Measurements from ENCODE around the gene ZBTB34.

DNA sequence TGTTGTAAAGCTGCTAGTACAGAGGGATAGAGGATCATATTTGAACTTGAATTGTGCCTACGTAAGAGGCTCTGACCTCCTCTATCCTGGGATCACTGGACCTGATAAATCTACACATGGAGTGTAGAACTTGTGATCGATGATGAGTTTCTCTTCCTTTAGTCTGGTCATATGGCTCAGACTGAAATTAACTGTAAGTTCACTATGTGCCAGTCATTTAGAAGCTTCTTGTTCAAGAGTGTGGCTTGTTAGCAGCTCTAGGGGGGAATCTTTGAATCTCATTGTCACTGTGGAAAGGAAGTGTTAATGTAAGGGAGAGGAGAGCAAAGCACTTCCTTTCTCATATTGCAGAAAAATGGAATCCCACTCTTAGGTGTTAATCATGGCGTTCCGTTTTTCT lies 12.1 kb downstream of the ZBTB34 start:
- TF ChIP-seq, protein P1, sequence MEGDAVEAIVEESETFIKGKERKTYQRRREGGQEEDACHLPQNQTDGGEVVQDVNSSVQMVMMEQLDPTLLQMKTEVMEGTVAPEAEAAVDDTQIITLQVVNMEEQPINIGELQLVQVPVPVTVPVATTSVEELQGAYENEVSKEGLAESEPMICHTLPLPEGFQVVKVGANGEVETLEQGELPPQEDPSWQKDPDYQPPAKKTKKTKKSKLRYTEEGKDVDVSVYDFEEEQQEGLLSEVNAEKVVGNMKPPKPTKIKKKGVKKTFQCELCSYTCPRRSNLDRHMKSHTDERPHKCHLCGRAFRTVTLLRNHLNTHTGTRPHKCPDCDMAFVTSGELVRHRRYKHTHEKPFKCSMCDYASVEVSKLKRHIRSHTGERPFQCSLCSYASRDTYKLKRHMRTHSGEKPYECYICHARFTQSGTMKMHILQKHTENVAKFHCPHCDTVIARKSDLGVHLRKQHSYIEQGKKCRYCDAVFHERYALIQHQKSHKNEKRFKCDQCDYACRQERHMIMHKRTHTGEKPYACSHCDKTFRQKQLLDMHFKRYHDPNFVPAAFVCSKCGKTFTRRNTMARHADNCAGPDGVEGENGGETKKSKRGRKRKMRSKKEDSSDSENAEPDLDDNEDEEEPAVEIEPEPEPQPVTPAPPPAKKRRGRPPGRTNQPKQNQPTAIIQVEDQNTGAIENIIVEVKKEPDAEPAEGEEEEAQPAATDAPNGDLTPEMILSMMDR (IDR thresholded peaks at IDR 0.05) = no peak
- TF ChIP-seq POLR2A (IDR thresholded peaks at IDR 0.05) = no peak
